ENCODE data around the gene ABTB2. TPM values are rescaled to one million over a fixed set of nuclear protein-coding genes. Genes with fewer than 3 reads are reported as not detected.

The ABTB2 gene
- total RNA-seq, 1 donor from 2014 or later = 0.89 TPM

- Mint-ChIP-seq H3K27ac (ENCODE audit: unreplicated experiment) (no peak overlapping the region), H3K9me3 (ENCODE audit: unreplicated experiment) (no peaks in the 10 kb centered on the region), H3K36me3 (ENCODE audit: unreplicated experiment) (no peaks in the 10 kb centered on the region), H3K27me3 (ENCODE audit: unreplicated experiment) (no peaks in the 10 kb centered on the region), H3K4me1 (ENCODE audit: unreplicated experiment) (peaks cover 7% of the 10 kb centered on the region), H3K4me3 (ENCODE audit: unreplicated experiment) (no peak overlapping the region)
- TF ChIP-seq CTCF (IDR thresholded peaks at IDR 0.05) = no peak
- DNase-seq (ENCODE audit: extremely low spot score, unreplicated experiment) = no peak
Measured at GRCh38 chr11:34274712-34275398, 83.0 kb downstream of the ABTB2 start.

GRCh38 chr11:34273099-34273498 lies 84.7 kb downstream of the ABTB2 start:
- H3K36me3 Mint-ChIP-seq (ENCODE audit: unreplicated experiment) = no peaks in the 10 kb centered on the region
- peaks cover 9% of the 10 kb centered on the region for H3K4me1 Mint-ChIP-seq (ENCODE audit: unreplicated experiment)
- H3K4me3 Mint-ChIP-seq (ENCODE audit: unreplicated experiment) = no peak overlapping the region
- DNase-seq (ENCODE audit: extremely low spot score, unreplicated experiment) = no peak
- H3K9me3 Mint-ChIP-seq (ENCODE audit: unreplicated experiment) = no peaks in the 10 kb centered on the region
- no peak overlapping the region for H3K27ac Mint-ChIP-seq (ENCODE audit: unreplicated experiment)
- TF ChIP-seq CTCF (IDR thresholded peaks at IDR 0.05) = no peak
- no peaks in the 10 kb centered on the region for H3K27me3 Mint-ChIP-seq (ENCODE audit: unreplicated experiment)

- Mint-ChIP-seq H3K27me3 (ENCODE audit: unreplicated experiment) (no peaks in the 10 kb centered on the region), H3K9me3 (ENCODE audit: unreplicated experiment) (no peaks in the 10 kb centered on the region), H3K27ac (ENCODE audit: unreplicated experiment) (no peak overlapping the region), H3K4me3 (ENCODE audit: unreplicated experiment) (no peak overlapping the region), H3K4me1 (ENCODE audit: unreplicated experiment) (peaks cover 19% of the 10 kb centered on the region), H3K36me3 (ENCODE audit: unreplicated experiment) (no peaks in the 10 kb centered on the region)
- DNase-seq (ENCODE audit: extremely low spot score, unreplicated experiment) = no peak
- no peak for TF ChIP-seq CTCF (IDR thresholded peaks at IDR 0.05)
Measured at GRCh38 chr11:34271727-34272126, 86.1 kb downstream of the ABTB2 start.

GRCh38 chr11:34270711-34271110 lies 87.1 kb downstream of the ABTB2 start:
- H3K36me3 Mint-ChIP-seq (ENCODE audit: unreplicated experiment) = no peaks in the 10 kb centered on the region
- no peak for DNase-seq (ENCODE audit: extremely low spot score, unreplicated experiment)
- TF ChIP-seq CTCF (IDR thresholded peaks at IDR 0.05) = no peak
- no peaks in the 10 kb centered on the region for H3K9me3 Mint-ChIP-seq (ENCODE audit: unreplicated experiment)
- H3K27ac Mint-ChIP-seq (ENCODE audit: unreplicated experiment) = no peak overlapping the region
- H3K4me1 Mint-ChIP-seq (ENCODE audit: unreplicated experiment) = peaks cover 26% of the 10 kb centered on the region
- H3K4me3 Mint-ChIP-seq (ENCODE audit: unreplicated experiment) = no peak overlapping the region
- no peaks in the 10 kb centered on the region for H3K27me3 Mint-ChIP-seq (ENCODE audit: unreplicated experiment)

- Mint-ChIP-seq H3K27ac (ENCODE audit: unreplicated experiment) (no peak overlapping the region), H3K4me1 (ENCODE audit: unreplicated experiment) (peaks cover 23% of the 10 kb centered on the region), H3K27me3 (ENCODE audit: unreplicated experiment) (no peaks in the 10 kb centered on the region), H3K9me3 (ENCODE audit: unreplicated experiment) (no peaks in the 10 kb centered on the region), H3K36me3 (ENCODE audit: unreplicated experiment) (no peaks in the 10 kb centered on the region), H3K4me3 (ENCODE audit: unreplicated experiment) (no peak overlapping the region)
- no peak for TF ChIP-seq CTCF (IDR thresholded peaks at IDR 0.05)
- no peak for DNase-seq (ENCODE audit: extremely low spot score, unreplicated experiment)
Measured at GRCh38 chr11:34269694-34270245, 88.0 kb downstream of the ABTB2 start.
